CD4-positive, alpha-beta T cell (primary cell): Measurements from ENCODE around the gene RIMBP3C. TPM values are rescaled to one million over a fixed set of nuclear protein-coding genes. Genes with fewer than 3 reads are reported as not detected.
"Not testable (repeated sequence)": the region's sequence is repeated elsewhere in the genome, so short reads cannot be mapped to it uniquely, and the experiment has no call there.

Experiments
- ATAC-seq: fragments of 200-7000 bp; cut with Tn5 transposase; one replicate; pipeline ENCODE4 v1.10.0; 2022; ENCODE audit warnings: mild to moderate bottlenecking; ENCODE audit not compliant: poor library complexity
- CTCF ChIA-PET: fragments of 350-600 bp; sonication (Branson Sonifier 250); formaldehyde crosslinking; loops from one replicate; lab custom pipeline; 2021; ENCODE audit warnings: antibody characterized with exemption, inconsistent platforms; lab: Charles Lee
- POLR2A ChIA-PET: fragments of 350-600 bp; sonication (Branson Sonifier 250); formaldehyde crosslinking; loops from one replicate; lab custom pipeline; 2021; ENCODE audit warnings: antibody characterized with exemption, inconsistent platforms; lab: Charles Lee
- DNase-seq, 14 experiments: peaks; one replicate each; pipeline ENCODE4 v3.0.0-alpha.2; 2013 to 2020; ENCODE audit warnings: mixed read lengths in 2 of 14
- H3K27ac ChIP-seq, 2 donors: one replicate each; pipeline versions ENCODE4 v1.5.1 to v1.7.0; 2013; ENCODE audit warnings: low read length in 2 of 2, low read depth in 1 of 2, mild to moderate bottlenecking in 1 of 2
- H3K27me3 ChIP-seq, 2 experiments: 1 replicate in 1 of 2; 2 replicates in 1 of 2; pipeline versions ENCODE4 v1.6.1 to v1.7.0; 2013; ENCODE audit warnings: low read length in 2 of 2, control low read depth in 1 of 2, mild to moderate bottlenecking in 1 of 2, moderate library complexity in 1 of 2; ENCODE audit not compliant: insufficient read depth in 2 of 2, control insufficient read depth in 1 of 2
- H3K36me3 ChIP-seq: one replicate; pipeline ENCODE4 v1.6.1; 2013; ENCODE audit warnings: low read length, control low read depth; ENCODE audit not compliant: insufficient read depth
- H3K4me1 ChIP-seq: one replicate; pipeline ENCODE4 v1.6.1; 2013; ENCODE audit warnings: low read length, control low read depth; ENCODE audit not compliant: insufficient read depth
- H3K4me3 ChIP-seq: one replicate; pipeline ENCODE4 v1.5.1; 2013; ENCODE audit warnings: mild to moderate bottlenecking, low read length, moderate library complexity
- H3K9me3 ChIP-seq, 2 experiments: 1 replicate in 1 of 2; 2 replicates in 1 of 2; pipeline versions ENCODE4 v1.6.1 to v1.7.0; 2013; ENCODE audit warnings: low read length in 2 of 2, mild to moderate bottlenecking in 2 of 2, control low read depth in 1 of 2, moderate library complexity in 1 of 2; ENCODE audit not compliant: control insufficient read depth in 1 of 2, insufficient read depth in 1 of 2
- H3K27ac Mint-ChIP-seq: one replicate; pipeline ENCODE4 v1.8.0; 2020; ENCODE audit warnings: mixed read lengths
- H3K27me3 Mint-ChIP-seq: one replicate; pipeline ENCODE4 v1.8.0; 2021; ENCODE audit warnings: mixed read lengths
- H3K36me3 Mint-ChIP-seq: one replicate; pipeline ENCODE4 v1.8.0; 2021; ENCODE audit warnings: low read depth, mixed read lengths
- H3K4me1 Mint-ChIP-seq: one replicate; pipeline ENCODE4 v1.8.0; 2021; ENCODE audit warnings: low read depth, mixed read lengths
- H3K4me3 Mint-ChIP-seq: one replicate; pipeline ENCODE4 v1.8.0; 2020; ENCODE audit warnings: mild to moderate bottlenecking, mixed read lengths
- H3K9me3 Mint-ChIP-seq: one replicate; pipeline ENCODE4 v1.8.0; 2020; ENCODE audit warnings: mixed read lengths
- intact Hi-C, 2 experiments: fragments of 100-400 bp; cut with DNase I in 1 of 2; cut with micrococcal nuclease in 1 of 2; formaldehyde crosslinking; loops; one replicate each; pipeline versions ENCODE4 v1.15.1 to v1.9.0; 2023 to 2025; cut with DNase I, micrococcal nuclease
- total RNA-seq, 174 experiments: library from RNA in 2 of 174; stranded (reverse) in 2 of 174; gene quantifications; one replicate each; pipeline ENCODE4 v1.2.3 and lab custom pipeline; 2021 to 2026

The RIMBP3C gene
- total RNA-seq, 2 experiments from 2014 or later, result 0.14 TPM; not detected in 1

DNA sequence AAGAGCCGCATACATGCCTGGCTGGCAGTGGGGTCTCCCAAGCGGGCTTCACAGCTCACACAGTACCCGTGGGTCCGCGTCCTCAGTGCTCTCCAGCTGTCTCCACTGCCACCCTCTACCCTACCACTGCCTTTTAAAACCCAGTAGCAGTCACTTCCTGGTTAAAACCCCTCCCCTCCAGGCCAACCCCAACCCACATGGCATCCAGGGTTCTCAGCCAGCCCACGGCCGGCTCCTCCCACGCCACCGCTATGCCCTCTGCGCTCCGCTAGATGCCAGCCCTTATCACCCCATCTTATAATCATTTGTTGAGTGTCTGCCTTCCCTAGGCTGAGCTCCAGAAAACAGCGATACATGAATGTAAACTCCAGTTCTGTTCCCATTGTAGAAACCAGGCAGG lies 37.1 kb downstream of the RIMBP3C start:
- H3K27ac Mint-ChIP-seq, CTCF ChIA-PET, intact Hi-C loops, H3K4me3 Mint-ChIP-seq, H3K9me3 ChIP-seq, H3K9me3 Mint-ChIP-seq, DNase-seq, H3K27me3 ChIP-seq, H3K27me3 Mint-ChIP-seq, POLR2A ChIA-PET, H3K36me3 Mint-ChIP-seq, H3K36me3 ChIP-seq, H3K4me1 ChIP-seq, H3K4me3 ChIP-seq, H3K27ac ChIP-seq, H3K4me1 Mint-ChIP-seq: not testable (repeated sequence)
- ATAC-seq, result peak; percentile 89

DNA sequence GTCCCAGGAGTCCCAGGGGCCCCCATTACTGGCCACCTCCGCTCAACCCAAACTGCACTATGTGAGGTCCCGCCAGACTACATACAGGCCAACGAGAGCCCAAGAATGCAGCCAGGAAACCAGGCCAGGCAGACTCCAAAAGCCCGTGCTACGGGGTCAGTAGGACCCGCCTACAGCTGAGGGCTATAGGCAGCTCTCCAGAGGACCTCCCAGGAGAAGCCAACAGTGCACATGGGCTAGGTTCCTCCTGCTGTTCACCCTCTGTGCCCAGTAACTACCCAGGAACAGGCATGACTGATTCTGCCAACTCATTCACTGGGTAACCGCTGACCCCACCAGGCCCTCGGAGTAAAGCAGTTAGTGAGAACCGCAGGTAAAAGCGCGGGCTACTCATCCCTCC lies 39.2 kb downstream of the RIMBP3C start:
- H3K4me3 ChIP-seq, H3K36me3 Mint-ChIP-seq, CTCF ChIA-PET, H3K4me1 Mint-ChIP-seq, ATAC-seq, H3K27me3 ChIP-seq, H3K27ac Mint-ChIP-seq, H3K9me3 ChIP-seq, intact Hi-C loops, POLR2A ChIA-PET, H3K36me3 ChIP-seq, H3K4me1 ChIP-seq, H3K27ac ChIP-seq, H3K27me3 Mint-ChIP-seq, H3K9me3 Mint-ChIP-seq, H3K4me3 Mint-ChIP-seq, DNase-seq: not testable (repeated sequence)

DNA sequence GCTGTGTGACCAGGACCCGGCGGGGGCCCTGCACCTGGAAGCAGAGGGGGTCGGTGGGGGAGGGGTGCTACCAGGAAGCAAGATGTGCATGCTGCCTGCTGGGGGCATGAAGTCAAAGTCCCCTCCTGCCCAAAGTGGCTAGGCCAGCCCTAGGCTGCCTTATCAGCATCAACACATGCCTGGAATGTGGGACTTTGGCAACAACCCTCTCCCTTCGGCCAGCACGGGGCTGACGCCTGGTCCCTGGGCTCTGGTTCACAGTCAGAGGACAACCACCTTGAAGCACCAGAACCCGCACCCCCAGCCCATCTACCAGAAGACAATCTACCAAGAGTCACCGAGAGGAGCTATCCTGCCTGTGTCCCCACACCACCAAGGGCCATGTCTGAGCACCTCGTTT lies 40.9 kb downstream of the RIMBP3C start:
- ATAC-seq, CTCF ChIA-PET, intact Hi-C loops: not testable (repeated sequence)

DNA sequence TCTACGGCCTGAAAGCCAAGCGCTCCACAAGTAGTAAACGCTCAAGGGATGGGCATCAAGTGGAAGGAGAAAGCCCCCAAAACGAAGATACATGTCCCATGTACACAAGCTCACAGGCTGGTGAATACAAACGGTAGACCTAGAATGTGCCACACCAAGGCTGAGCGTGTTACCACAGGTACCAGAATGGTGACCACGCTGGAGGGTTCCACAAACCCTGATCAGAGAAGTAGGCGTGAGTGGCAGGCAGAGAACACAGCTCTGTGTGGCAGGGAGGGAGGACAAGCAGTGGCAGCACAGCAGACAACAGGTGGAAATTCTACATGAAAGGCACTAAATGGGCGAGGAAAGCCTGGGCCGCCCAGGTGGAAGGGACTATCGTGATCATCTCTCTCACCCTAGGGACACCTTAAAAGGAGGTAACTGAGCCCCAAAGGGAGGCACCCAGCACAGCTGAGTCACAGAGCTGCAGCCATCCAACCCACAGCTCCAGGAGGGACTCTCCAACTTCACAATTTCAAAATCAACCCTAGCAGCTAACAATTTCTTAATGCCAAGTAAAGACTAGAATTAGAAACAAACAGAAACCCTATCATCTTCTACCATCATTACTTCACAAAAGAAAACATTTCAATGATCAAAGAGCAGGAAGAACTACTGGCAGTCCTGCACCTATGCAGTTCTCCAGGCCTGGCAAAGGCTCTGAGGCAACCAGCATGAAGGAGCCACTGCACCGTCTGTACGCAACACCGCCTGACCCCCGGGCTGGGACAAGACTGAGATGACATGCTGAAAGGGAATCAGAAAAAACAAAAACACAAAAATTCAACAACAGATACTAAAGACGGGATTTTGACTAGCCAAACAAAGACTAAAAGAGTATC lies 51.4 kb downstream of the RIMBP3C start:
- H3K4me3 ChIP-seq, H3K27ac ChIP-seq, H3K27me3 Mint-ChIP-seq, POLR2A ChIA-PET, CTCF ChIA-PET, H3K27ac Mint-ChIP-seq, DNase-seq, H3K27me3 ChIP-seq, H3K9me3 ChIP-seq, H3K4me3 Mint-ChIP-seq, H3K9me3 Mint-ChIP-seq, H3K36me3 Mint-ChIP-seq, H3K4me1 Mint-ChIP-seq, H3K36me3 ChIP-seq, H3K4me1 ChIP-seq, intact Hi-C loops: not testable (repeated sequence)
- ATAC-seq, result peak; percentile 92

More for the DNA sequence above, 40.9 kb downstream of the RIMBP3C start:
- POLR2A ChIA-PET, H3K4me1 Mint-ChIP-seq, H3K27me3 ChIP-seq, H3K4me3 Mint-ChIP-seq, H3K4me3 ChIP-seq, H3K4me1 ChIP-seq, H3K27ac ChIP-seq, H3K9me3 Mint-ChIP-seq, DNase-seq, H3K9me3 ChIP-seq, H3K36me3 ChIP-seq, H3K36me3 Mint-ChIP-seq, H3K27ac Mint-ChIP-seq, H3K27me3 Mint-ChIP-seq: not testable (repeated sequence)

DNA sequence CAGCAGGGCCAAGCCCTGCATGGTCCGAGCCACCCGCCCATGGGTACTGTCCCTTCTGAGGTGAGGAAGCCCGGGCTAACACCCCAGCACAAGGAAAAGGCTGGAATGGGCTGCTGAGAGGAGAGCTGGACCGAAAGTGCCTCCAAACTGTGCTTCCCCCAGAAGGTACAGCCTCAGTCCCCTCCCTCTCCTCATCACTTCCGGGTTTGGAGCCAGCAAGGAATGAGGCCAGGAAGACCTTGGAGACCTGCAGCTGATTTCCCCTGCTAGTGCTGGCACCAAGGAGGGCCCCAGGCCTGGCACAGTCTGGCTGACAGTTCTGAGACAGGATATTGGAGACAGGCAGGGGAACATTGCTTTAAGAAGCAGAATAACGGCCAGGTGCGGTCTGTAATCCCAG lies 52.8 kb downstream of the RIMBP3C start:
- DNase-seq, H3K27ac Mint-ChIP-seq, H3K9me3 Mint-ChIP-seq, CTCF ChIA-PET, H3K4me3 Mint-ChIP-seq, POLR2A ChIA-PET, H3K4me1 ChIP-seq, H3K27ac ChIP-seq, H3K27me3 Mint-ChIP-seq, H3K4me1 Mint-ChIP-seq, H3K4me3 ChIP-seq, H3K36me3 Mint-ChIP-seq, H3K27me3 ChIP-seq, H3K9me3 ChIP-seq, intact Hi-C loops, ATAC-seq, H3K36me3 ChIP-seq: not testable (repeated sequence)

DNA sequence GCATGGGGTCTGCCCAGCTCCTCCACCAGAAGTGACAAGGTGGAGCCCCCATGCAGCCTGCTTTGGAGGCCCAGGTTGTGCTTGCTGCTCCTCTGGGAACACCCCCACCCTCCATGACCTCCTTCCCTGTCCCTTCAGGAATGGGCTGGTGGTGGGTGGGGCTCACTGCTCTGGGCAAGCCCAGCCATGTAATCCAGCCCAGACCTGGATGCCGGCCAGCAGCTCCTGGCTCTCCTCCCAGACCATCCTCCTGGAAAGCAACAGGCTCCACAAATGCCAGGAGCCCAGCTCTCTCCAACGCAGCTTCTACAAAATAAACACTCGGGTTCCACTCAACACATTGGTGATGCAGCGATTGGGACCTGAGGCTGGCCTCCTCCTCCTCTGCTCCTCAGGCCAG lies 53.3 kb downstream of the RIMBP3C start:
- H3K9me3 Mint-ChIP-seq, H3K4me1 Mint-ChIP-seq, H3K27ac ChIP-seq, H3K27me3 Mint-ChIP-seq, ATAC-seq, H3K4me3 ChIP-seq, DNase-seq, H3K27ac Mint-ChIP-seq, CTCF ChIA-PET, H3K27me3 ChIP-seq, H3K4me1 ChIP-seq, H3K36me3 ChIP-seq, POLR2A ChIA-PET, H3K36me3 Mint-ChIP-seq, H3K9me3 ChIP-seq, H3K4me3 Mint-ChIP-seq, intact Hi-C loops: not testable (repeated sequence)
